H1 (cell line): Measurements from ENCODE around the gene GRB7. TPM values are rescaled to one million over a fixed set of nuclear protein-coding genes. Genes with fewer than 3 reads are reported as not detected.

Experiments used
- CTCF ChIA-PET: fragments of 300-600 bp; sonication (Branson Sonifier 250); formaldehyde crosslinking; loops from one replicate; lab custom pipeline; 2021; ENCODE audit not compliant: partially characterized antibody; lab: Charles Lee
- POLR2A ChIA-PET: fragments of 300-600 bp; sonication (Branson Sonifier 250); formaldehyde crosslinking; loops from one replicate; lab custom pipeline; 2021; ENCODE audit warnings: inconsistent platforms; ENCODE audit not compliant: partially characterized antibody; lab: Charles Lee
- DNase-seq, 2 experiments: peaks; one replicate each; pipeline versions ENCODE4 v3.0.0 to v3.0.0-alpha.2; 2010 to 2022; ENCODE audit warnings: low spot score in 2 of 2, low read depth in 1 of 2, mixed read lengths in 1 of 2
- FAIRE-seq: peaks from 2 replicates; lab custom pipeline; 2011; peaks lifted over from hg19 to GRCh38; lab: Jason Lieb, UNC
- H2AFZ ChIP-seq: 2 replicates; pipeline ENCODE4 v1.8.1; 2012; ENCODE audit warnings: low read length, inconsistent platforms
- H2AK5ac ChIP-seq: 2 replicates; pipeline ENCODE4 v1.6.1; 2013; ENCODE audit warnings: low read depth, low read length
- H2BK120ac ChIP-seq: replicated peaks from 2 replicates; pipeline ENCODE3; 2013; ENCODE audit warnings: low read depth, low read length, inconsistent platforms
- H2BK12ac ChIP-seq: 2 replicates; pipeline ENCODE4 v1.6.1; 2013; ENCODE audit warnings: low read depth, low read length
- H2BK15ac ChIP-seq: 2 replicates; pipeline ENCODE4 v1.6.1; 2013; ENCODE audit warnings: low read length
- H2BK20ac ChIP-seq: 2 replicates; pipeline ENCODE4 v1.6.1; 2013; ENCODE audit warnings: low read length
- H2BK5ac ChIP-seq: 2 replicates; pipeline ENCODE4 v1.6.1; 2013; ENCODE audit warnings: low read depth, low read length
- H3K14ac ChIP-seq: 2 replicates; pipeline ENCODE4 v1.6.1; 2013; ENCODE audit warnings: inconsistent platforms; ENCODE audit not compliant: insufficient read length
- H3K18ac ChIP-seq: 2 replicates; pipeline ENCODE4 v1.6.1; 2013; ENCODE audit warnings: low read length; ENCODE audit errors: extremely low read depth
- H3K23ac ChIP-seq: 2 replicates; pipeline ENCODE4 v1.6.1; 2013; ENCODE audit warnings: inconsistent platforms; ENCODE audit not compliant: insufficient read length
- H3K23me2 ChIP-seq: 2 replicates; pipeline ENCODE4 v1.6.1; 2013; ENCODE audit warnings: low read depth, low read length
- H3K27ac ChIP-seq: 2 replicates; pipeline ENCODE4 v1.6.1; 2011; ENCODE audit warnings: low read depth, low read length, inconsistent platforms
- H3K27me3 ChIP-seq, 4 experiments: replicated peaks in 1 of 4; 1 replicate in 1 of 4; 2 replicates in 3 of 4; pipeline versions ENCODE4 v1.6.1 to v1.8.1; 2011 to 2013; ENCODE audit warnings: low read length in 3 of 4, mild to moderate bottlenecking in 3 of 4, inconsistent platforms in 2 of 4, mixed read lengths in 2 of 4, moderate library complexity in 1 of 4; ENCODE audit not compliant: control insufficient read depth in 3 of 4, insufficient read depth in 3 of 4; ENCODE audit errors: extremely low read depth in 1 of 4
- H3K36me3 ChIP-seq, 4 experiments: 2 replicates each; pipeline versions ENCODE4 v1.6.1 to v1.8.1; 2011 to 2013; ENCODE audit warnings: mild to moderate bottlenecking in 4 of 4, low read length in 3 of 4, moderate library complexity in 2 of 4, control low read depth in 1 of 4, inconsistent platforms in 1 of 4; ENCODE audit not compliant: insufficient read depth in 4 of 4, control insufficient read depth in 2 of 4
- H3K4ac ChIP-seq: replicated peaks from 2 replicates; pipeline ENCODE3; 2013; ENCODE audit warnings: low read length, low read depth, mixed read lengths, inconsistent platforms; ENCODE audit not compliant: insufficient read length
- H3K4me1 ChIP-seq, 4 experiments: replicated peaks in 1 of 4; 1 replicate in 1 of 4; 2 replicates in 3 of 4; pipeline versions ENCODE4 v1.6.1 to v1.8.1; 2011 to 2013; ENCODE audit warnings: low read length in 3 of 4, inconsistent platforms in 2 of 4, mixed read lengths in 1 of 4; ENCODE audit not compliant: insufficient read depth in 4 of 4, control insufficient read depth in 3 of 4
- H3K4me2 ChIP-seq, 2 experiments: 2 replicates each; pipeline versions ENCODE4 v1.6.1 to v1.8.1; 2011 to 2013; ENCODE audit warnings: low read depth in 2 of 2, low read length in 2 of 2, control low read depth in 1 of 2, inconsistent platforms in 1 of 2, mild to moderate bottlenecking in 1 of 2; ENCODE audit not compliant: insufficient read depth in 1 of 2
- H3K4me3 ChIP-seq, 4 experiments: fragments of 200-600, 300-600 bp in 1 of 4; sonication (generic), shearing (Covaris generic), sonication (Bioruptor Twin) in 1 of 4; 2 replicates each; pipeline versions ENCODE4 v1.5.1 to v1.8.1; 2011 to 2016; ENCODE audit warnings: low read length in 4 of 4, low read depth in 3 of 4, control low read depth in 2 of 4, inconsistent platforms in 2 of 4, mild to moderate bottlenecking in 2 of 4, mixed read lengths in 1 of 4, moderate library complexity in 1 of 4; ENCODE audit not compliant: insufficient read depth in 2 of 4; ENCODE audit errors: extremely low read depth in 1 of 4
- H3K56ac ChIP-seq: replicated peaks from 2 replicates; pipeline ENCODE3; 2013; ENCODE audit warnings: low read depth, mild to moderate bottlenecking, mixed read lengths, low read length, inconsistent platforms; ENCODE audit not compliant: insufficient read length
- H3K79me1 ChIP-seq: 2 replicates; pipeline ENCODE4 v1.6.1; 2013; ENCODE audit warnings: low read depth, low read length, control low read depth
- H3K79me2 ChIP-seq, 2 experiments: 2 replicates each; pipeline versions ENCODE4 v1.6.1 to v1.8.1; 2012 to 2013; ENCODE audit warnings: low read length in 2 of 2, mild to moderate bottlenecking in 2 of 2, inconsistent platforms in 1 of 2; ENCODE audit not compliant: insufficient read depth in 2 of 2, control insufficient read depth in 1 of 2
- H3K9ac ChIP-seq, 4 experiments: replicated peaks in 1 of 4; 1 replicate in 1 of 4; 2 replicates in 3 of 4; pipeline versions ENCODE4 v1.6.1 to v1.8.1; 2011 to 2013; ENCODE audit warnings: low read depth in 3 of 4, low read length in 3 of 4, control low read depth in 2 of 4, mild to moderate bottlenecking in 2 of 4, moderate library complexity in 2 of 4, inconsistent platforms in 1 of 4; ENCODE audit errors: extremely low read depth in 1 of 4
- H3K9me3 ChIP-seq, 2 experiments: 2 replicates each; pipeline versions ENCODE4 v1.6.1 to v1.8.1; 2012 to 2013; ENCODE audit warnings: mild to moderate bottlenecking in 2 of 2, moderate library complexity in 2 of 2, control low read depth in 1 of 2, inconsistent platforms in 1 of 2, low read depth in 1 of 2, low read length in 1 of 2, mixed read lengths in 1 of 2; ENCODE audit not compliant: insufficient read depth in 2 of 2
- H4K20me1 ChIP-seq, 2 experiments: replicated peaks in 1 of 2; 2 replicates each; pipeline versions ENCODE3 to v1.8.1; 2011 to 2013; ENCODE audit warnings: inconsistent platforms in 2 of 2, low read length in 2 of 2, mild to moderate bottlenecking in 1 of 2; ENCODE audit not compliant: insufficient read depth in 2 of 2, control insufficient read depth in 1 of 2
- H4K5ac ChIP-seq: 2 replicates; pipeline ENCODE4 v1.6.1; 2013; ENCODE audit warnings: low read length, low read depth, mixed read lengths, inconsistent platforms; ENCODE audit not compliant: insufficient read length
- H4K8ac ChIP-seq: 2 replicates; pipeline ENCODE4 v1.8.0; 2013; ENCODE audit warnings: mild to moderate bottlenecking, moderate library complexity, low read length, inconsistent platforms; ENCODE audit not compliant: insufficient read depth; ENCODE audit errors: extremely low read depth
- H4K91ac ChIP-seq: replicated peaks from 2 replicates; pipeline ENCODE3; 2013; ENCODE audit warnings: low read length, mixed read lengths, inconsistent platforms; ENCODE audit not compliant: insufficient read length
- ASH2L ChIP-seq: fragments of 200-600, 300-600 bp; sonication (generic); IDR thresholded peaks from one replicate; pipeline ENCODE4 v1.7.1; 2017; ENCODE audit warnings: low read length
- BRCA1 ChIP-seq: IDR thresholded peaks from 2 replicates; pipeline ENCODE4 v1.6.1; 2012; ENCODE audit warnings: low read depth, low read length, improper control_type of control experiment
- EP300 ChIP-seq, 2 experiments: IDR thresholded peaks; 1 replicate in 1 of 2; 2 replicates in 1 of 2; pipeline ENCODE4 v1.6.1; 2011 to 2012; ENCODE audit warnings: low read depth in 2 of 2, low read length in 2 of 2, mild to moderate bottlenecking in 2 of 2, borderline replicate concordance in 1 of 2, inconsistent platforms in 1 of 2, moderate library complexity in 1 of 2
- POLR2A ChIP-seq, 2 experiments: IDR thresholded peaks; 1 replicate in 1 of 2; 2 replicates in 1 of 2; pipeline ENCODE4 v1.6.1; 2011; ENCODE audit warnings: low read depth in 2 of 2, low read length in 2 of 2, mild to moderate bottlenecking in 2 of 2; ENCODE audit errors: control extremely low read depth in 1 of 2
- POLR2AphosphoS5 ChIP-seq: IDR thresholded peaks from 2 replicates; pipeline ENCODE4 v1.6.1; 2011; ENCODE audit warnings: low read depth, low read length
- RAD21 ChIP-seq, 2 experiments: IDR thresholded peaks in 1 of 2; conservative IDR thresholded peaks in 1 of 2; 2 replicates each; pipeline ENCODE4 v1.6.1; 2011; ENCODE audit warnings: low read depth in 2 of 2, low read length in 2 of 2, improper control_type of control experiment in 1 of 2, inconsistent platforms in 1 of 2, mild to moderate bottlenecking in 1 of 2, moderate library complexity in 1 of 2
- RNF2 ChIP-seq: fragments of 200-900, 300-1000 bp; sonication (generic); IDR thresholded peaks from 2 replicates; pipeline ENCODE4 v1.7.1; 2016; ENCODE audit warnings: borderline replicate concordance, low read depth, mild to moderate bottlenecking, antibody characterized with exemption, low read length; ENCODE audit not compliant: poor library complexity, severe bottlenecking; ENCODE audit errors: missing control alignments
- SAP30 ChIP-seq: fragments of 300-600 bp; sonication (generic); IDR thresholded peaks from 2 replicates; pipeline ENCODE4 v1.7.1; 2012; ENCODE audit warnings: low read length, moderate library complexity, mild to moderate bottlenecking, inconsistent platforms; ENCODE audit not compliant: insufficient read depth, insufficient replicate concordance
- TAF7 ChIP-seq: optimal IDR thresholded peaks from 2 replicates; pipeline ENCODE3; 2011; ENCODE audit warnings: low read depth, mild to moderate bottlenecking, inconsistent platforms, low read length, moderate library complexity, borderline replicate concordance
- TEAD4 ChIP-seq: IDR thresholded peaks from 2 replicates; pipeline ENCODE4 v1.6.1; 2012; ENCODE audit warnings: low read depth, low read length, inconsistent platforms, mixed read lengths
- WGBS, 2 experiments: shearing (Covaris generic) in 1 of 2; methylation state at CpG; one replicate each; pipeline versions ENCODE4 v1.1.6 to v1.1.7; 2013 to 2015; ENCODE audit warnings: low lambda C conversion rate in 2 of 2, mixed read lengths in 2 of 2, inconsistent platforms in 1 of 2, low coverage in 1 of 2, missing lambda C conversion rate in 1 of 2; ENCODE audit not compliant: insufficient replicate concordance in 2 of 2, insufficient coverage in 1 of 2, insufficient read length in 1 of 2; ENCODE audit errors: extremely low coverage in 1 of 2, missing lambda C conversion rate in 1 of 2; 5-methylcytosine and 5-hydroxymethylcytosine counted together
- polyA plus RNA-seq, 7 experiments: library from polyadenylated mRNA; depleted of rRNA in 3 of 7; stranded (reverse) in 5 of 7; unstranded in 2 of 7; fragments of >200 nt in 5 of 7; fragments of 200-250 nt in 2 of 7; gene quantifications; 1 replicate in 5 of 7; 2 replicates in 1 of 7; 4 replicates in 1 of 7; pipeline versions ENCODE4 v1.2.1 to v1.2.3, GENCODE V29; 2011 to 2013; ENCODE audit warnings: missing spikeins in 2 of 7, mixed read lengths in 2 of 7
- total RNA-seq: library from RNA; stranded (reverse); fragmentation: NEBNext Ultra II Directional; extraction: Animal tissue kit (Norgen Biotek cat#: 25700); gene quantifications from 2 replicates; pipeline ENCODE4 v1.2.1, GENCODE V29; 2021

The GRB7 gene
- total and polyA plus RNA-seq, 2 of the 8 experiments (the other 6 are each of a cell fraction or from before 2014, with no cell fraction given) = 32.2 to 41.5 TPM

DNA sequence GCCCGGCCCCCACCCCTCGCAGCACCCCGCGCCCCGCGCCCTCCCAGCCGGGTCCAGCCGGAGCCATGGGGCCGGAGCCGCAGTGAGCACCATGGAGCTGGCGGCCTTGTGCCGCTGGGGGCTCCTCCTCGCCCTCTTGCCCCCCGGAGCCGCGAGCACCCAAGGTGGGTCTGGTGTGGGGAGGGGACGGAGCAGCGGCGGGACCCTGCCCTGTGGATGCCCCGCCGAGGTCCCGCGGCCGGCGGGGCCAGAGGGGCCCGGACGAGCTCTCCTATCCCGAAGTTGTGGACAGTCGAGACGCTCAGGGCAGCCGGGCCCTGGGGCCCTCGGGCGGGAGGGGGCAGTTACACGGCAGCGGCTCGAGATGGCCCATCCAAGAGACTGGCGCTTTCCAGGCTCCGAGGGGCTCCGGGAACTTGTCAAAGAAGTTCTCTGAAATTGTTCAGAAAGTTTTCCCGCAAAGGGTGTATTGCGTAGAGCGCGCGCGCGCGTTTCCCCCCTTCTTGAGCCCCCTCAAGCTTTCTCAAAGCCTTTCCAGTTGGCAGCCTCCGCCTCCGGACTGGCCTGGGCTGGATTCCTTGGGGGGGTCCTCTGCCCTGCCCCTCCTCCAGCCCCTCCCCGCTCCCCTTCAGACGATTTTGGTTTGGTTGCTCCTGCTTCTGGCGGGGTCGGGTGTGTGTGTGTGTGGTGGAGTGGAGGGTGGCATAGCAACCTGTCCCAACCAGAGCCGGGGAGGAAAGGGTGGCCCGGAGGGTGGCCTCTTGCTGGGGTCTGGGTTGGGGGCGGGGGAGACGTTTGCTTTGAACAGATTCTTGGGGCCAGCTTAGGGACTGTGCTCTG, 37.4 kb upstream of the GRB7 start:
- Histone ChIP-seq H2AK5ac (no peak overlapping the region), H3K4me2 (peak overlapping the region; percentile 88 to 94), H3K27me3 (no peaks in the 10 kb centered on the region), H2AFZ (no peak overlapping the region), H2BK20ac (no peak overlapping the region), H3K9me3 (no peaks in the 10 kb centered on the region), H4K20me1 (peaks cover 8 to 13% of the 10 kb centered on the region in 2 experiments), H3K9ac (peak overlapping the region; percentile 61 to 81 (median 72)), H4K8ac (peak overlapping the region; percentile 76), H2BK120ac (no peak overlapping the region), H3K27ac (peak overlapping the region; percentile 68; the same call in 1 of the 2 replicates), H4K5ac (peak overlapping the region; percentile 57), H3K14ac (no peak overlapping the region), H3K36me3 (no peaks in the 10 kb centered on the region), H3K4me3 (peak overlapping the region; percentile 78 to 98 (median 89)), H2BK12ac (no peak overlapping the region), H2BK15ac (no peak overlapping the region), H3K23ac (no peak overlapping the region), H3K18ac (peak overlapping the region; percentile 76; the same call in 1 of the 2 replicates), H3K23me2 (peaks cover 13% of the 10 kb centered on the region), H4K91ac (no peak overlapping the region), H3K4me1 (peaks cover 20 to 48% (median 33%) of the 10 kb centered on the region in 4 experiments), H3K79me1 (peaks cover 11% of the 10 kb centered on the region), H2BK5ac (peak overlapping the region; percentile 92; the same call in 1 of the 2 replicates), H3K4ac (no peak overlapping the region), H3K79me2 (peaks cover 34 to 73% of the 10 kb centered on the region in 2 experiments), H3K56ac (peak overlapping the region; percentile 80)
- ChIA-PET CTCF (interaction anchor here (0.7 to 52.4 kb wide), 17 partner anchors 8 to 125 kb away, joined by 3 to 1885 read pairs (median 4); partner anchors contain the start of genes MIEN1, PGAP3, PNMT and PPP1R1B), POLR2A (interaction anchor here (0.8 to 38.1 kb wide), 20 partner anchors 9 to 102 kb away, joined by 3 to 708 read pairs (median 4); partner anchors contain the start of genes MIEN1, PGAP3, PNMT and PPP1R1B)
- 1% methylated on average over 35 of the region's 57 CpGs; no CpG with 5 or more reads in 1 of the 2 experiments for WGBS, 2 experiments
- DNase-seq = peak in 1 of 2 experiments; percentile 59
- FAIRE-seq = no peak
- TF ChIP-seq RNF2 (no peak), BRCA1 (no peak), ASH2L (peak; percentile 49), RAD21 (IDR thresholded peaks at IDR 0.05 in 1 of 2, conservative IDR thresholded peaks at IDR 0.05 in 1 of 2; ENCODE audit: low read depth in 2 of 2, low read length in 2 of 2) (no peak), TEAD4 (no peak), TAF7 (peak; percentile 16), POLR2AphosphoS5 (peak; percentile 7; the same call in 1 of the 2 replicates), EP300 (IDR thresholded peaks at IDR 0.05; ENCODE audit: borderline replicate concordance in 1 of 2, low read depth in 2 of 2, low read length in 2 of 2) (no peak), POLR2A (IDR thresholded peaks at IDR 0.05; ENCODE audit: control extremely low read depth in 1 of 2, low read depth in 2 of 2, low read length in 2 of 2) (0 out of 3 replicates have a peak, but pooled peaks of 1 of the 2 experiments have one; percentile 45), SAP30 (peak; percentile 33)
